NCI-H524 treated with DMSO at 0.1 percent for 48 hours (cell line): Measurements from ENCODE around the gene PACS1.
"Not testable (repeated sequence)": the region's sequence is repeated elsewhere in the genome, so short reads cannot be mapped to it uniquely, and the experiment has no call there.

Experiments used
- DNase-seq: peaks from one replicate; lab custom pipeline; 2025; lab: John Stamatoyannopoulos, UW

PACS1 gene

GRCh38 chr11:66226101-66226500 lies 156.0 kb downstream of the PACS1 start:
- no peak for DNase-seq

GRCh38 chr11:66227700-66228099 lies 157.6 kb downstream of the PACS1 start:
- no peak for DNase-seq

GRCh38 chr11:66228521-66228920 lies 158.4 kb downstream of the PACS1 start:
- DNase-seq: no peak

GRCh38 chr11:66230156-66230555 lies 160.1 kb downstream of the PACS1 start:
- DNase-seq: no peak

- no peak for DNase-seq
These were observed 160.9 kb downstream of the PACS1 start for GRCh38 chr11:66230978-66231377.

GRCh38 chr11:66231561-66231960 lies 161.5 kb downstream of the PACS1 start:
- DNase-seq: no peak

- DNase-seq: no peak
These were observed 162.7 kb downstream of the PACS1 start for GRCh38 chr11:66232769-66233168.

GRCh38 chr11:66233301-66233700 lies 163.2 kb downstream of the PACS1 start:
- DNase-seq: no peak

GRCh38 chr11:66235141-66235540 lies 165.1 kb downstream of the PACS1 start:
- DNase-seq: no peak

- no peak for DNase-seq
These were observed 167.8 kb downstream of the PACS1 start for GRCh38 chr11:66237867-66238266.

- no peak for DNase-seq
These were observed 168.8 kb downstream of the PACS1 start for GRCh38 chr11:66238786-66239413.

GRCh38 chr11:66239511-66239910 lies 169.4 kb downstream of the PACS1 start:
- no peak for DNase-seq

GRCh38 chr11:66239998-66240780 lies 170.1 kb downstream of the PACS1 start:
- DNase-seq: no peak

- DNase-seq: no peak
These were observed 170.7 kb downstream of the PACS1 start for GRCh38 chr11:66240781-66241136.

GRCh38 chr11:66242095-66242765 lies 172.2 kb downstream of the PACS1 start:
- DNase-seq: no peak

GRCh38 chr11:66243782-66244535 lies 173.9 kb downstream of the PACS1 start:
- DNase-seq: no peak

GRCh38 chr11:66247295-66247694 lies 177.2 kb downstream of the PACS1 start:
- DNase-seq: no peak

GRCh38 chr11:66247801-66248200 lies 177.7 kb downstream of the PACS1 start:
- no peak for DNase-seq

GRCh38 chr11:66248903-66249302 lies 178.8 kb downstream of the PACS1 start:
- no peak for DNase-seq

- no peak for DNase-seq
These were observed 181.7 kb downstream of the PACS1 start for GRCh38 chr11:66251809-66252208.

- DNase-seq: not testable (repeated sequence)
These were observed 183.0 kb downstream of the PACS1 start for GRCh38 chr11:66253081-66253480.

- DNase-seq: no peak
These were observed 188.4 kb downstream of the PACS1 start for GRCh38 chr11:66258473-66258893.
